NCI-H345 treated with DMSO at 0.1 percent for 48 hours (cell line): ENCODE measurements around the gene RARRES1.
"Not testable (repeated sequence)": the region's sequence is repeated elsewhere in the genome, so short reads cannot be mapped to it uniquely, and the experiment has no call there.

ENCODE experiments used
- DNase-seq: peaks from one replicate; lab custom pipeline; 2025; ENCODE audit not compliant: unreplicated experiment; lab: John Stamatoyannopoulos, UW

The RARRES1 gene

GRCh38 chr3:158700559-158700958, 31.7 kb downstream of the RARRES1 start:
- no peak for DNase-seq

DNA sequence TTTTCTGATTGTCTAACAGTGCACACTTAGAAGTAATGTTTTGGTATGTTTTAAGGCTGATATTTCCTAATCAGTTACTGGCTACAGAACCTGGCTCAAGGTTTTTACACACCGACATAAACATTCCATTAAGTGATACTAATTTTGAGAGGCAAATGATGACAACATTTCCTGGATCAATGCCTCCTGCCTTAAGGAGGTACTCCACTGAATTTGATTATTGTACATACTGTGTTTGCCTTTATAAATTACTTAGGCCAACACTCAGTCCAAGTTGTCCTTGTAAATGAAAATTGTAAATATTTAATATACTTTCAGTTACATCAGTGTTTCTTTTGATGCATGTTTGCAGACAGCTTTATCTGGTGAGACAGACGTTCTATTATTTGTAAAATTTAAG, 35.6 kb downstream of the RARRES1 start:
- no peak for DNase-seq

DNA sequence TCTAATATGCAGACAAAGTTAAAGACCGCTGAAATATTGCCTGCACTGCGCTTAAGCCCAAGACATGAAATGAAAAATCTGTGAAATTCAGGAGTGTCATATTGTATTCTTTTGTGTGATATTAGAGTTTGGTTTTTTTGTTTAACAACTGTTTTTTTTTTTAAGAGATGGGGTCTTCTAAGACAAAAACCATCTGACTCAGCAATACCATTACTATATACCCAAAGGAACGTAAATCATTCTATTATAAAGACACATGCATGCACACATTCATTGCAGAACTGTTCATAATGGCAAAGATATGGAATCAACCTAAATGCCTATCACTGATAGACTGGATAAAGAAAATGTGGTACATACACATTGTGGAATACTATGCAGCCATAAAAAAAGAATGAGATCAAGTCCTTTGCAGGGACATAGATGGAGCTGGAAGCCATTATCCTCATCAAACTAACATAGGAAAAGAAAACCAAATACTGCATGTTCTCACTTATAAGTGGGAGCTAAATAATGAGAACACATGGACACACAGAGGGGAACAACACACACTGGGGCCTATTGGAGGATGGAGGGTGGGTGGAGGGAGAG, 38.3 kb downstream of the RARRES1 start:
- not testable (repeated sequence) for DNase-seq

GRCh38 chr3:158685159-158685558, 47.1 kb downstream of the RARRES1 start:
- no peak for DNase-seq

DNA sequence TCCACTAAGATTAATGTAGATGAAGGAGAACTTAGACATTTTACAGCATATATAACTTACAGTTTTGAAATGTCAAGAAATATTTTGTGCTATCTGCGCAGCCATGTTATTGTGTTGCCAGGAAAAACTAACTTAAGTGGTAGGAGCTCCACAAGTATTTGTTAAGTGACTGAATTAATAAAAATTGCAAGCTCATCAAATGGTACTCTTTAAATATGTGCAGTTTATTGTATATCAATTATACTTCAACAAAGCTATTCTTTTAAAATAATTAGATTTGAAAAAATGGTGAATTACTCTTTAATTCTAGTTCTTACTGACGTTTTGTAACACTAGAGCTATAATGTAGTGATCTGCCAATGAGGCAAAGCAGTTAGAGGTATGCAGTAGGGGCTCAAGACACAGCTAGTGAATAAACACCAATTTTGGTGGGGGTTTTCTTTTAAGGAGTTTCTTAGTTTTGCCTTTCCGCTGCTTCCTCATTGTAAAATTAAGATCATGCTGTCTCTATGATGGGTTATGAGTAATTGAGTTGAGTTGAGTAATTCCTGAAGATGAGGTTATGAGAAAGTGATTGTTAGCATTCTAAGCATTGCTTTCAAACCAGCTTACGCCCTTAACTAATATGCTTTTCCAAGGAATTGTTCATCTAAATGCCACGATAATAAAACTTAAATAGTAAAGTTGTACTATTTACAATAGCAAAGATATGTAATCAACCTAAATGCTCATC, 48.9 kb downstream of the RARRES1 start:
- DNase-seq, result no peak

DNA sequence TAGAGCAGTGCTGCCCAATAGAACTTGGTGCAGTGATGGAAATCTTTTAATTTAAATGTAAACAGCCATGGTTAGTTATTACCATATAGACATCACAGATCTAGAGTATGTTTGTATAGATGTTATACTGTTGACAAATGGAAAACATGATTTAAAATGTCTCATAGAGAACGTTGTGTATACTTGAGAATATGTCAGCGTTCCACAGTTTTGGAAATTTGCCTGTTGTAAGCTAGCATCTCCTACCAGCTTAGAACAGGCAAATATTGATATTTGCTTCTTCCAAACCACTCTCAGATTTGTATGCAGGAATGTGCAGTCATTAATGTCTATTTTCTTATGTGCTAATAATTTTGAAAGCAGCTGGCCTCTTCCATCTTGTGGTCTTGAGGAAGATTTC, 51.4 kb downstream of the RARRES1 start:
- DNase-seq, result no peak

DNA sequence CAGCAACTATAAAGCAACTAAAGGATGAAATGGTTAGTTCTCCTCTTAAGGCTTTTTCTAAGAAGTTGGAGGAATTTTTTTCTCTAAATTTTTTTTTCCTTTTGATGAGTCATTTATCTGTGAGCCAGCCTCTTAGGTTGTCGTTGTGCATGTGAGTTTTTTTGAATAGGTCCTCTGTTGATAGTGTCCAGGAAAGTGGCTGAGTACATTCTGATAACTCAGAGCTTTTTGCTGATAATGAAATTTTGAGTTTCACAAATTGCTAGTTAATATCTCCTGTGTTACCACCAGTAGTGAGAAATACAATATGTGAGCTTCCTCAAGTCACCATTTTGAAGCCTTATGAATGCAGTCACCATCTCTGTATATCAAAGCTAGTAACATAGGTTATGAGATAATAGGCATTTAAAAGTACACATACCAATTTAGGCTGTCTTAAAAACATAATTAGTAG, 52.7 kb downstream of the RARRES1 start:
- DNase-seq, result no peak

DNA sequence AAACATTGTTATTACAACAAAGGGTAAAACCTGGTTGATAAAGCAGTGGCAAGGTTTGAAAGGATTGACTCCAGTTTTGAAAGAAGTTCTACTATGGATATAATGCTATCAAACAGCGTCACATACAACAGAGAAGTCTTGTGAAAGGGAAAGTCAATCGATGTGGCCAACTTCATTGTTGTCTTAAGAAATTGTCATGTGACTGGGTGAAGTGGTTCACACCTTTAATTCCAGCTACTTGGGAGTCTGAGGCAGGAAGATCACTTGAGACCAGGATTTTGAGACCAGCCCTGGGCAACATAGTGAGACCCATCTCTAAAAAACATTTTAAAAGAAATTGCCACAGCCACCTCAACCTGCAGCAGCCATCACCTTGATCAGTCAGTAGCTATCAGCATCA, 53.6 kb downstream of the RARRES1 start:
- DNase-seq, result no peak

DNA sequence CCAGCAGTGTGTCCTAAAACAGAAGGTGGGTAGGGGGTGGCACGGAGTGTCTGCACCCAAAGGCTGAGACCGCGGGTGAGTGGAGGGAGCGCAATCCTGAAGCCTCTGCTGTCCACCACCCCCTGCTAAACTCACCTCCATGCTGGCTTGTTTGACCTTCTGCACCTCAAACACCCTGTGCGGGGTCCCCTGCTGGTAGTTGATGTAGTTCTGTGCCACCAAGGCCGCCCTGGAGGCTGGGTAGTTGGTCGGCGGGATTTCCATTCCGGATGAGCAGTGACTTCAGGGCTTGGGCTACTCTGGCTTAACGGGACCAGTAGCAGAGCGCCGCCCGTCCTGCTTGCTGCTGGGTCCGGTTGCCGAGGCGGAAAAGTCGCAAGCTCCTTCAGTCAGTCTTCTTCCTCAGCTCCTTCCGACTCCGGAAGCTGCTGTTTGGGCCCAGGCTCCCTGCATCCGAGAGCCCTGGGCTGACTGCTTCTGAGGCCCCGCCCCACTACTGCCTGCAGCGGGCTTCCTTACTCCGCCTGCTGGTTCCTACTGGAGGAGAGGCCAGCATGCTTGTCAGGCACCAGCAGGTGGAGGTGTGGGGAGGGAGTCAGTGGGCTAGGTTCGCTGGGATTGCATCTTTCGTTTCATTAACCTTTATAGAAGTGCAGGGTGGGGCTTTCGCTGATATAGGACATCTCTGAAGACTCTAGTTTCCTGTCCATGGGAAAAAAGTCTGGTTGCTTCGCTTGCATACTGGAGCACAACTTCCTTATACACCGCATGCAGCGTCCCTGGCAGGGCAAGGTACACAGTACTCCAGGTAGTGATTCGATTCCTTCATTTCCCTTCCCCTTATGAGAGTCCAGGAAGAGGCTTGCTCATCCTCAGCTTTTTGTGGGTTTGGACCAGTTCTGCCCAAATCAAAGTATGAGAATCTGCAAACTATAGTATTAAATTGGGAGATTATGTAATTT, 59.8 kb downstream of the RARRES1 start, which contains the start of gene LXN:
LXN (minus strand) TSS at position 434 of the 962 bp plus-strand sequence; CDS start at position 264, 170 bp downstream.
- DNase-seq, result no peak

DNA sequence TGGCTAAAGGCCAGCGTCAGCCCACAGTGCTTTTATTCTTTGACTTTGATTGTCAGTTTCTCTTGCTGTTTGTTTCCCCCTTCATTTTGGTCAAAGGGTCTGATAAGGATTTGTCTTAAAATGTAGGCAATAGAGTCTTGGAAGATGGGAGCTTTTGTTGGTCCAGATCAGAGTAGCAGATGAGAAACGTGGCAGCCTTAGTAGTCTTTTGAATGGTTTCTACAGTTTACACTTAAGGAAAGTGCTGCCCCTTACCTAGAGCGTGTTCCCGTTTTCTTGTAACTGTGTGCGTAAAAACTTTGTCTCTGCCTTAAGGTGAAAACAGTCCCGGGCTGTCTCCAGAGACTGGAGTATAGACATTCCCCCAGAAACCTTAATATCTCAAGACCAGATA, 60.4 kb downstream of the RARRES1 start:
- DNase-seq, result no peak

DNA sequence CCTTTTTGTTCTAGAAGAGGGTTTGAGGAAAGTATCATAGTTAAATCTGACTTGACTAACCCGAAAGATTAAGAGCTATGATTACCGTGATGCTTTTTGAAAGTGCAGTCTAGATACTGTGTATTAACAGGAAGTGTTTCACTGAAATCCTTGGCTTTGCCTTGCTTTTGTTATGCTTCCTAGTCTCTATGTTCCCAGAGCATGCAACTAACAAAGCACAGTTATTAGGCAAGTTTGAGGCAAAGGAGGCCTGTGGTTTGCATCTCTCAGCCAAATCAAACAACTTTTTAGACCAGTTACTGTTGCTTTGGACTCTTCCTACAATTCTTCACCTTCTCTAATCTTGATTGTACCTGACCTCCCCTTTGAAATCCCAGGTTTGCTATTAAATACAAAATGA, 63.8 kb downstream of the RARRES1 start:
- DNase-seq, result no peak

DNA sequence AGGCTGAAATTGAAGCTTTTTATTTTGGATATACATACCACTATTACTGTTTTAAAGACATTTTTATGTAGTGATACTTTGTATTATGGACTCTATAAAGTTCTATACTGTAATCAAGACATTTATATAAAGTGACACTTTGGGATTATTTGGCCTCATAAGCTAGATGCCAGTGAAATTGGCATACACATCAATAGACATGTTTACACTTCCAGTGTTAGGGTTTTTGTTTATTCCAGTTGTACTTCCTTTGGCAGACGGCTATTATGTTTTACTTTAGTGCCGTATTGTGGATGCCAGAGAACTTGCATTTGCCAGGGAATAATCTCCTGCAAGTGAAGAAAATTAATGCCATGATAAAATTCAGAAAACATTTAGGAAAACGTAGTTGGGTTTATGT, 65.8 kb downstream of the RARRES1 start:
- DNase-seq, result no peak

GRCh38 chr3:158663832-158664231, 68.4 kb downstream of the RARRES1 start:
- DNase-seq, result no peak

- DNase-seq, result no peak
Observed at GRCh38 chr3:158663246-158663645, 69.0 kb downstream of the RARRES1 start.

DNA sequence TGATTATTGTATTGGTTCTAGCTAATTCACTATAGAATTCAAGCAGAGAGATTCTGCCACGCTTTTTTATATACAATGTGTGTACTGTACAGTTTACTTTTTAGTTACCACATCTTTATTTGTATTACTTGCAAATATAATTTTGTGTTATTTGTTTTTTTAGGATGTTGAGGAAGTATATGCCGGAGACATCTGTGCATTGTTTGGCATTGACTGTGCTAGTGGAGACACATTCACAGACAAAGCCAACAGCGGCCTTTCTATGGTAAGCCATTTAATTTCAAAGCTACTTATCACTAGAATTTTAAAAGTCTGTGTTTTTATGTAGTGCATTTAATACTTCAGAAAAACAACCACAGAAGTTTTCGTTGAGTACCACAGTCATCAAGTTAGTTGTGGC, 71.5 kb downstream of the RARRES1 start:
- no peak for DNase-seq

DNA sequence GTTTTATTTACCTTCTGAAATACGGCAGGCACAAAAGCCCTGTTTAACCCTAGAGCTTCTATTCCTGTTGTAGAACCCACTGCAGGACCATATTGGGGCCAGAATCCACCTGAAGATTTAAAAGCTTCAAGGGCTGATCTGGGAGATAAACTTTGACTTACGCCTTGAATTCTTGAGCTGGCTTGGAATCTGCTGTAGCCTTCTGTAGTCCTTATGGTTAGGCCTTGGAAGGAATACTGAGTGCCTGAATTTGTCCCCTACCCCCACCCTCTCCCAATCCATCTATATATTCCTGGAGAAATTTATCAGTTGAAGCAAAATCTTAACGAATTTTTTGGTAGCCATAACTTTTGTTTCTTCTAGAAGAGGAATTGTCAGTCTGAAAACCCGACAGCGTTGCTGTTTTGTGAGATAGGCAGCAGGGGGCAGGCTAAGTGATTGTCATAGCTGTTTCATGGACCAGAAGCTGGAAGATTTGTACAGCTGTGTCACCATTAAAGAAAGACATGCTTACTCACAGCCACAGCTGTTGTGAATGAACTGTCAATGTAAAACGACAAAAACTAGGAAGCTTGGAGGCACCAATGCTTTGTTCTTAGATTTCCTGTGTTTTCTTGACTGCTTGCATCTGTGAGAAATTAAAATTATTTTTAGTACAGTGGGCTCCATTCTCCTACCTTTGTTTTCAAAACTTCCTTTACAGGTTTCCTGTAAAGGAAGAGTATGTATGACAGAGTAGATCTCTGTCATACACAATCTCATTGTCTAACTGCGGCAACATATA, 72.6 kb downstream of the RARRES1 start:
- no peak for DNase-seq

GRCh38 chr3:158658889-158659288, 73.4 kb downstream of the RARRES1 start:
- DNase-seq, result no peak

- no peak for DNase-seq
Observed at GRCh38 chr3:158652463-158652862, 79.8 kb downstream of the RARRES1 start.

GRCh38 chr3:158651192-158651591, 81.1 kb downstream of the RARRES1 start:
- DNase-seq, result no peak

DNA sequence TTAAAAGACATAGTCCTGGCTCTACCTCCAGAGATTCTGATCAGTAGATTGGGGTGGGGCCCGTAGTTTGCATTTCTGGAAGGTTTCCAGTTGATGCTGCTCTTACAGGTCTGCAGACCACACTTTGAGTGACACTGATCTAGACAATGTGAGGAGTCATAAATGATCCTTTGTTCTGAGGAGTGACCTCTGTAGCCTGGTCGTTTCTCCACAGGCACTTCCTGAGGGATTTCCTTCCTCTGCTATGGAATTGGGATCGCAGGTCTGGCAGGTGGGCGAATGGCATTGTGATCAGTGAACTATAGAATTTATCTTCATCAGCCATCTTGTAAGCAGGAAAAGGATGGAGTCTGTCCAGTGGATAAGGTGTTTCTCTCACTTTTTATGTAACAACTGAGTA, 82.5 kb downstream of the RARRES1 start:
- no peak for DNase-seq
